GM19324 (cell line): Measurements from ENCODE around the gene NXPH2.
A peak's percentile ranks its signal among the peaks of the same experiment; 100 is the strongest.

Experiments
- ATAC-seq: cut with Tn5 transposase; IDR thresholded peaks from one replicate; pipeline ENCODE4 v1.9.1; 2021; ENCODE audit warnings: mild to moderate bottlenecking, moderate library complexity; ENCODE audit not compliant: unreplicated experiment, low FRiP score

The NXPH2 gene

GRCh38 chr2:138712212-138712979 lies 67.8 kb downstream of the NXPH2 start:
- peak; percentile 80 for ATAC-seq

- ATAC-seq: peak; percentile 69
These were observed 68.4 kb downstream of the NXPH2 start for GRCh38 chr2:138711812-138712211.

GRCh38 chr2:138708682-138709241 lies 71.4 kb downstream of the NXPH2 start:
- ATAC-seq: no peak

GRCh38 chr2:138707392-138708074 lies 72.7 kb downstream of the NXPH2 start:
- ATAC-seq: no peak

- no peak for ATAC-seq
These were observed 76.9 kb downstream of the NXPH2 start for GRCh38 chr2:138703242-138703641.

GRCh38 chr2:138700716-138701115 lies 79.5 kb downstream of the NXPH2 start:
- ATAC-seq: no peak

GRCh38 chr2:138699421-138699820 lies 80.8 kb downstream of the NXPH2 start:
- no peak for ATAC-seq

- no peak for ATAC-seq
These were observed 81.8 kb downstream of the NXPH2 start for GRCh38 chr2:138698428-138698827.

GRCh38 chr2:138691667-138692066 lies 88.5 kb downstream of the NXPH2 start:
- ATAC-seq: no peak

GRCh38 chr2:138689705-138690104 lies 90.5 kb downstream of the NXPH2 start:
- no peak for ATAC-seq

GRCh38 chr2:138682163-138682562 lies 98.0 kb downstream of the NXPH2 start:
- no peak for ATAC-seq

- no peak for ATAC-seq
These were observed 103.0 kb downstream of the NXPH2 start for GRCh38 chr2:138677221-138677620.

GRCh38 chr2:138676619-138677021 lies 103.6 kb downstream of the NXPH2 start:
- no peak for ATAC-seq

- no peak for ATAC-seq
These were observed 108.6 kb downstream of the NXPH2 start for GRCh38 chr2:138671566-138671965.

GRCh38 chr2:138670734-138671133 lies 109.5 kb downstream of the NXPH2 start:
- no peak for ATAC-seq

- ATAC-seq: no peak
These were observed 114.3 kb downstream of the NXPH2 start for GRCh38 chr2:138665937-138666336.

GRCh38 chr2:138658187-138658894 lies 121.8 kb downstream of the NXPH2 start:
- ATAC-seq: no peak

- no peak for ATAC-seq
These were observed 126.0 kb downstream of the NXPH2 start for GRCh38 chr2:138654146-138654545.

- ATAC-seq: no peak
These were observed 127.8 kb downstream of the NXPH2 start for GRCh38 chr2:138652378-138652777.

GRCh38 chr2:138649571-138649970 lies 130.6 kb downstream of the NXPH2 start:
- no peak for ATAC-seq

GRCh38 chr2:138648606-138649005 lies 131.6 kb downstream of the NXPH2 start:
- ATAC-seq: no peak
